Keratinocyte (primary cell): ENCODE data around the gene LILRA1. TPM values are rescaled to one million over a fixed set of nuclear protein-coding genes. Genes with fewer than 3 reads are reported as not detected.
"Not testable (repeated sequence)": the region's sequence is repeated elsewhere in the genome, so short reads cannot be mapped to it uniquely, and the experiment has no call there.

ENCODE experiments used
- DNase-seq: peaks from one replicate; pipeline ENCODE4 v3.0.0-alpha.2; 2011; ENCODE audit warnings: low read depth, missing footprints, low spot score
- FAIRE-seq: peaks from 2 replicates; lab custom pipeline; 2011; peaks lifted over from hg19 to GRCh38; lab: Jason Lieb, UNC
- H2AFZ ChIP-seq: 2 replicates; pipeline ENCODE4 v1.6.0; 2012; ENCODE audit warnings: low read length, control low read depth, inconsistent platforms; ENCODE audit not compliant: control insufficient read depth
- H3K27ac ChIP-seq: 2 replicates; pipeline ENCODE4 v1.5.1; 2011; ENCODE audit warnings: low read length; ENCODE audit not compliant: control insufficient read depth, insufficient read depth
- H3K27me3 ChIP-seq: 3 replicates; pipeline ENCODE4 v1.6.0; 2011; ENCODE audit warnings: low read length; ENCODE audit not compliant: control insufficient read depth, insufficient read depth; ENCODE audit errors: extremely low read depth
- H3K36me3 ChIP-seq, 2 experiments: 2 replicates in 1 of 2; 3 replicates in 1 of 2; pipeline ENCODE4 v1.5.1; 2011; ENCODE audit warnings: low read length in 2 of 2, mild to moderate bottlenecking in 1 of 2; ENCODE audit not compliant: control insufficient read depth in 2 of 2, insufficient read depth in 2 of 2; ENCODE audit errors: extremely low read depth in 1 of 2
- H3K4me1 ChIP-seq: 3 replicates; pipeline ENCODE4 v1.5.1; 2011; ENCODE audit warnings: low read length; ENCODE audit not compliant: control insufficient read depth, insufficient read depth; ENCODE audit errors: extremely low read depth
- H3K4me2 ChIP-seq: 3 replicates; pipeline ENCODE4 v1.6.0; 2011; ENCODE audit warnings: low read depth, low read length; ENCODE audit not compliant: control insufficient read depth, insufficient read depth; ENCODE audit errors: extremely low read depth
- H3K4me3 ChIP-seq, 3 experiments: fragments of 200-600 bp in 1 of 3; sonication (generic) in 1 of 3; 2 replicates in 2 of 3; 3 replicates in 1 of 3; pipeline ENCODE4 v1.5.1; 2011 to 2016; ENCODE audit warnings: low read length in 3 of 3, mild to moderate bottlenecking in 3 of 3, control low read depth in 2 of 3, inconsistent platforms in 1 of 3, low read depth in 1 of 3, mixed read lengths in 1 of 3, mixed run types in 1 of 3, moderate library complexity in 1 of 3; ENCODE audit not compliant: control insufficient read depth in 2 of 3, insufficient read depth in 2 of 3; ENCODE audit errors: extremely low read depth in 1 of 3
- H3K79me2 ChIP-seq: 2 replicates; pipeline ENCODE4 v1.6.0; 2012; ENCODE audit warnings: low read length; ENCODE audit not compliant: control insufficient read depth, insufficient read depth
- H3K9ac ChIP-seq: 3 replicates; pipeline ENCODE4 v1.6.0; 2011; ENCODE audit warnings: low read length; ENCODE audit not compliant: control insufficient read depth, insufficient read depth; ENCODE audit errors: extremely low read depth
- H3K9me1 ChIP-seq: 3 replicates; pipeline ENCODE4 v1.6.0; 2011; ENCODE audit warnings: low read length; ENCODE audit not compliant: control insufficient read depth, insufficient read depth; ENCODE audit errors: extremely low read depth
- H3K9me3 ChIP-seq: 2 replicates; pipeline ENCODE4 v1.5.1; 2012; ENCODE audit warnings: low read depth, low read length; ENCODE audit not compliant: control insufficient read depth
- H4K20me1 ChIP-seq: 3 replicates; pipeline ENCODE4 v1.6.0; 2011; ENCODE audit warnings: low read length; ENCODE audit not compliant: control insufficient read depth, insufficient read depth; ENCODE audit errors: extremely low read depth
- CTCF ChIP-seq, 3 experiments: IDR thresholded peaks in 1 of 3; conservative IDR thresholded peaks in 1 of 3; optimal IDR thresholded peaks in 1 of 3; 2 replicates in 2 of 3; 3 replicates in 1 of 3; pipeline versions ENCODE3 to v1.5.1; 2011; ENCODE audit warnings: low read length in 3 of 3, mild to moderate bottlenecking in 3 of 3, moderate library complexity in 2 of 3, control low read depth in 1 of 3, inconsistent platforms in 1 of 3; ENCODE audit not compliant: insufficient read depth in 2 of 3; ENCODE audit errors: extremely low read depth in 1 of 3
- EZH2 ChIP-seq: IDR thresholded peaks from one replicate; pipeline ENCODE4 v1.6.1; 2012; ENCODE audit warnings: inconsistent platforms, mild to moderate bottlenecking, low read length, moderate library complexity
- dilution Hi-C: fragments of 300-500 bp; cut with MboI; formaldehyde crosslinking; loops from one replicate; pipeline ENCODE4 v1.7.0; 2020; ENCODE audit warnings: low sequenced_read_pairs; ENCODE audit not compliant: extremely low pct_ligation_motif_present
- polyA plus RNA-seq, 5 experiments: library from polyadenylated mRNA; depleted of rRNA in 3 of 5; stranded (reverse) in 3 of 5; stranded (forward) in 1 of 5; unstranded in 1 of 5; fragments of >200 nt; gene quantifications; 1 replicate in 1 of 5; 2 replicates in 3 of 5; 3 replicates in 1 of 5; pipeline versions ENCODE4 v1.2.1 to v1.2.3, GENCODE V29; 2011 to 2012; ENCODE audit warnings: missing spikeins in 2 of 5, low read depth in 1 of 5, low replicate concordance in 1 of 5

The LILRA1 gene
- polyA plus RNA-seq, 1 donor (not counting 4 experiments of a cell fraction or from before 2014, with no cell fraction given) = not detected

- Histone ChIP-seq H2AFZ (no peak overlapping the region), H3K9ac (no peak overlapping the region), H3K27me3 (no peaks in the 10 kb centered on the region), H3K4me1 (no peaks in the 10 kb centered on the region), H3K27ac (no peak overlapping the region), H3K79me2 (no peaks in the 10 kb centered on the region), H3K36me3 (no peaks in the 10 kb centered on the region), H3K9me1 (no peaks in the 10 kb centered on the region), H3K4me3 (no peak overlapping the region), H4K20me1 (no peaks in the 10 kb centered on the region), H3K4me2 (no peak overlapping the region), H3K9me3 (peaks cover 3% of the 10 kb centered on the region)
- dilution Hi-C loops = no loop called here
- TF ChIP-seq EZH2 = no peak
- TF ChIP-seq CTCF (optimal IDR thresholded peaks at IDR 0.05 in 1 of 3, IDR thresholded peaks at IDR 0.05 in 1 of 3, conservative IDR thresholded peaks at IDR 0.05 in 1 of 3; ENCODE audit: extremely low read depth in 1 of 3, insufficient read depth in 2 of 3, low read length in 3 of 3) = no peak
- DNase-seq = no peak
- FAIRE-seq = no peak
Observed at GRCh38 chr19:54586397-54586796, 7.0 kb upstream of the LILRA1 start.

GRCh38 chr19:54587026-54587425 lies 6.4 kb upstream of the LILRA1 start:
- Histone ChIP-seq H3K79me2 (no peaks in the 10 kb centered on the region), H3K9me1 (no peaks in the 10 kb centered on the region), H3K4me3 (no peak overlapping the region), H3K36me3 (no peaks in the 10 kb centered on the region), H2AFZ (no peak overlapping the region), H3K9ac (no peak overlapping the region), H3K9me3 (peaks cover 3% of the 10 kb centered on the region), H4K20me1 (no peaks in the 10 kb centered on the region), H3K4me2 (no peak overlapping the region), H3K27me3 (no peaks in the 10 kb centered on the region), H3K4me1 (no peaks in the 10 kb centered on the region), H3K27ac (no peak overlapping the region)
- dilution Hi-C loops = no loop called here
- FAIRE-seq = no peak
- no peak for TF ChIP-seq EZH2
- TF ChIP-seq CTCF (optimal IDR thresholded peaks at IDR 0.05 in 1 of 3, IDR thresholded peaks at IDR 0.05 in 1 of 3, conservative IDR thresholded peaks at IDR 0.05 in 1 of 3; ENCODE audit: extremely low read depth in 1 of 3, insufficient read depth in 2 of 3, low read length in 3 of 3) = no peak
- no peak for DNase-seq

DNA sequence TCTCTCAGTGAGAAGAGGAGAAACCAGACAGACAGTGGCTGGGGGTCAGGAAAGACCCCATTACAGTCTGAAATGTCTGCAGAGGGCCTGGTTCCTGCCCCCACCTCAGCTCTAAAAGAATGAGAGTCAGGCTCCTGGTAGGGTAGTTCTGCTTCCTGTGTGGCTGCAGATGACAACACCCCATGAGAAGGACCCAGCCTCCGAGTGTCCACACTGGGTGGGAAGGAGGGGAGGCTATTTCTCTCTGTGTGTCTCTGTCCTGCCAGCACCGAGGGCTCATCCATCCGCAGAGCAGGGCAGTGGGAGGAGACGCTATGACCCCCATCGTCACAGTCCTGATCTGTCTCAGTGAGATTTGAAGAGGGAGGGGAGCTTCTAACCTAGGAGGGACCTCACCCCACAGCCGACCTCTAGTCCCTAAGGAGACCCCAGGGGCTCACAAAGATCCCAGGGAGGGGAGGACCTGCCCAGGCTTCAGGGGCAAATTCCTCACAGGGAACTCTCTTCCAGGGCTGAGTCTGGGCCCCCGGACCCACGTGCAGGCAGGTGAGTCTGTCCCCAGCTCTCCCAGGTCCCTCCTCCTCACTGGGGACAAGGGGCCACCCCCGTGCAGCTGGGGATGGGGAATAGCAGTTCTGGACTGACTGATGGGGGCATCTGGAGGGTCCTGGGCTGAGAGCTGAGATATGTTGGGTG lies 647 bp downstream of the LILRA1 start:
- H3K4me3 ChIP-seq, H3K27me3 ChIP-seq, H4K20me1 ChIP-seq, dilution Hi-C loops, H3K4me2 ChIP-seq, H3K79me2 ChIP-seq, H3K9ac ChIP-seq, H3K9me1 ChIP-seq, H3K36me3 ChIP-seq, FAIRE-seq, H2AFZ ChIP-seq, H3K4me1 ChIP-seq, H3K27ac ChIP-seq, DNase-seq, H3K9me3 ChIP-seq: not testable (repeated sequence)
